Activated CD4-positive, alpha-beta T cell treated with anti-CD3 and anti-CD28 coated beads, Interleukin-2, amount 10 ng/mL, durations not matched to agents 24 days and 14 days (primary cell): ENCODE data around the gene DNAH6. TPM values are rescaled to one million over a fixed set of nuclear protein-coding genes. Genes with fewer than 3 reads are reported as not detected.

ENCODE experiments used
- DNase-seq: peaks from one replicate; pipeline ENCODE4 v3.0.0; 2022
- H3K27ac Mint-ChIP-seq: one replicate; pipeline ENCODE4 v1.8.0; 2022; ENCODE audit warnings: mild to moderate bottlenecking, mixed read lengths
- H3K27me3 Mint-ChIP-seq: one replicate; pipeline ENCODE4 v1.8.0; 2022; ENCODE audit warnings: mixed read lengths
- H3K36me3 Mint-ChIP-seq: one replicate; pipeline ENCODE4 v1.8.0; 2022; ENCODE audit warnings: low read depth, mild to moderate bottlenecking, mixed read lengths
- H3K4me1 Mint-ChIP-seq: one replicate; pipeline ENCODE4 v1.8.0; 2021; ENCODE audit warnings: mixed read lengths
- H3K4me3 Mint-ChIP-seq: one replicate; pipeline ENCODE4 v1.8.0; 2022; ENCODE audit warnings: mild to moderate bottlenecking, moderate library complexity, mixed read lengths
- H3K9me3 Mint-ChIP-seq: one replicate; pipeline ENCODE4 v1.8.0; 2021; ENCODE audit warnings: mixed read lengths
- intact Hi-C: fragments of 100-400 bp; cut with micrococcal nuclease; formaldehyde crosslinking; loops from one replicate; pipeline ENCODE4 v1.15.1; 2023
- total RNA-seq: library from RNA; stranded (reverse); gene quantifications from 2 replicates; pipeline ENCODE4 v1.2.3, GENCODE V29; 2022

Gene DNAH6
- total RNA-seq, 1 donor from 2014 or later: 0.23 TPM

GRCh38 chr2:84628486-84628885 lies 112.2 kb downstream of the DNAH6 start:
- no peak for DNase-seq
- Mint-ChIP-seq H3K9me3 (no peaks in the 10 kb centered on the region), H3K27me3 (peaks cover 5% of the 10 kb centered on the region), H3K27ac (no peak overlapping the region), H3K4me1 (peaks cover 4% of the 10 kb centered on the region), H3K36me3 (no peaks in the 10 kb centered on the region), H3K4me3 (no peak overlapping the region)
- intact Hi-C loops: no loop called here

DNA sequence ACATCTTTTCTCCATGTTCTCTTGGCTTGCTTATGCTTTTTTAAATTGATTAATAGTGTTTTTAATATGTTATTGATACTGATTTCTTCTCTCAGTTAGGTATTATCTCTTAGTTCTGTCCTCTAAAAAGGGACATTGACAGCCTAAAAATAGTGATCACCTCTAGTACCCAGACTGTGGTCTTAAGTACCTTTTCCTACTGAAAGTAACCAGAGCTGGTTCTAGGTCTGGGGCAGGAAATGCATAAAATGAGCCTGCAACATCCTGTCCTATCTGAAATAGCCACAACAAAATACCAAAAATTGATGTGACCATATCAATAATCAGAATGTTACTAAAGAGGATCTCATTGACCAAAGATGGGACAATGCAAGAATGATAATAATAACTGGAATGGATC lies 113.3 kb downstream of the DNAH6 start:
- Mint-ChIP-seq H3K4me1 (peaks cover 4% of the 10 kb centered on the region), H3K36me3 (no peaks in the 10 kb centered on the region), H3K27ac (no peak overlapping the region), H3K9me3 (no peaks in the 10 kb centered on the region), H3K4me3 (no peak overlapping the region), H3K27me3 (peaks cover 5% of the 10 kb centered on the region)
- intact Hi-C loops: no loop called here
- DNase-seq: no peak

DNA sequence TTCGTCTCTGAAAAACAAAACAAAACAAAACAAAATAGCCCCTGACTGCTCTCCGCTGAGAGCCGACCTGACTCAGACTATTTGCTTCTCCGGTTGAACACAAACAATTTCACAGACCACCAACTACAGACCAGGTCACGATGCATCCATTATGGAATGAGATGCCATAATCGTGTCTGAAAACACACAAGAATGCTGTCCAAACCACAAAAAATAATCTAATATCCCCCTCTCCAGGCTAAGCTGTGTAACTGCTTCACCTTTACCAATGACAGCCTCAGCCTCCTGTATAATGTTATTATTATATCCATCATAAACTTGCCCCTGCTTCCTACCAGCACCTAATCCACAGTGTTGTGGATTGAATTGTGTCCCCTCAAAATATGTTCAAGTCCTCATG lies 114.7 kb downstream of the DNAH6 start:
- peak; percentile 61 for DNase-seq
- Mint-ChIP-seq H3K27me3 (peaks cover 2% of the 10 kb centered on the region), H3K27ac (no peak overlapping the region), H3K36me3 (no peaks in the 10 kb centered on the region), H3K9me3 (no peaks in the 10 kb centered on the region), H3K4me1 (peaks cover 4% of the 10 kb centered on the region), H3K4me3 (no peak overlapping the region)
- intact Hi-C loops: loop anchor here (1.0 kb wide), 1 partner anchor 136 kb away; no protein-coding TSS in a partner anchor

GRCh38 chr2:84631985-84632384 lies 115.7 kb downstream of the DNAH6 start:
- no peak overlapping the region for H3K4me3 Mint-ChIP-seq
- no peaks in the 10 kb centered on the region for H3K36me3 Mint-ChIP-seq
- H3K27ac Mint-ChIP-seq: no peak overlapping the region
- H3K27me3 Mint-ChIP-seq: peaks cover 2% of the 10 kb centered on the region
- intact Hi-C loops: loop anchor here (1.0 kb wide), 1 partner anchor 137 kb away; no protein-coding TSS in a partner anchor
- peaks cover 4% of the 10 kb centered on the region for H3K4me1 Mint-ChIP-seq
- no peak for DNase-seq
- H3K9me3 Mint-ChIP-seq: no peaks in the 10 kb centered on the region

DNA sequence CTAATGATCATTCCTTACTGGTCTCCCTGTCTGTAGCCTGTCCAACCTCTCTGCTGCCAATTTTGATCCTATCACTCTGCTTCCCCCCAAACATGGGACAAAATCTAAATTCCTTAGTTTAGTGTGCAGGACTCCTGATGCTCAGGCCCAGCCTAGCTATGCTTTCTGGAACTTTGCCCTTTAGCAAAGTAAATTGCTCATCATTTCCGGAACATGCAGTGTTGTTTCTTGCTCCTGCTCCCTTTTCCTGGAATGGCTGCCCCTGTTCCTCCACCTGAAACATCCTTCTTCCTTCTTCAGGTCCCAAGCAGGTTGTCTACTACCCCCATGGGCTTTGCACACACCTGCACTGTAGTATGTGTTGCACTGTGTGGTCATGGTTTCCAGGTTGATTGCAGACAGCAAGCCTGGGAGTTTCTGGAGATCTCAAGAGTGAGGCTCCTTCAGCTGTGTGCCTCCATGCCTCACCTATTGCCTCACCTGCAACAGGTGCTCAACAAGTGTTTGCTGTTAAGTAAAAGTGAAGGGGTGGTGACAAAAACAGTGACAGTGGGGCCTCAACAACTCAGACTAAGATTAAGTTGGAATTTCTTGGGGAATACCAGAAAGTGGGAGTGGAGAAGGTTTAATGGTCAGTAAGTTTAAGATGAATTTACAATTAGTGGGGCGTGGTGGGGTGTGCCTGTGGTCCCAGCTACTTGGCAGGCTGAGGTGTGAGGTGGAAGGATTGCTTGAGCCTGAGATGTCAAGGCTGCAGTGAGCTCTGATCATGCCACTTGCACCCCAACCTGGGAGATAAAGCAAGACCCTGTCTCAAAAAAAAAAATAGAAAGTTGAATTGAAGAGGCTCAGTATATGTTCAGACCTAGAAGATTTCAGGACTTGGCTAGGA lies 120.0 kb downstream of the DNAH6 start:
- peaks cover 4% of the 10 kb centered on the region for H3K4me1 Mint-ChIP-seq
- intact Hi-C loops: no loop called here
- peaks cover 4% of the 10 kb centered on the region for H3K9me3 Mint-ChIP-seq

DNA sequence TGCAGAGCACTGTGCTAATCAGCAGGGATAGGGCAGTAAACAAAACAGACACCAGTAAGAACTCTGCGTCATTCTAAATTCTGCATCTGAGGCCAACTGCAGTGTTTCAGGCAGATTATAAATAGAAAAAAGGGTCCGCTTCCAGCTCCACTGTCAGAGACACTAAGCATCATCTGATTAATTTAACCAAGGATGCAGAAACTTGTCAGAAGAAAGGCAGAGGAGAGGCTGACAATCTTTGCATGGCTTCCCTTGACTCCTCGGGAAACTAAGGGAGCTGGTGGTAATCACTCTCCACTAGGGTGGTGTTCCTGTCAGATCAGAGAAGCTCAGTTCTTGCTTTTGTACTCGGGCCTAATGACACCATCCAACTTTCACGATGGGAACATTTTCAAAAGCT lies 123.5 kb downstream of the DNAH6 start:
- Mint-ChIP-seq H3K27ac (no peak overlapping the region), H3K36me3 (no peaks in the 10 kb centered on the region), H3K4me1 (no peaks in the 10 kb centered on the region), H3K27me3 (peaks cover 10% of the 10 kb centered on the region), H3K4me3 (no peak overlapping the region), H3K9me3 (peaks cover 9% of the 10 kb centered on the region)
- intact Hi-C loops: no loop called here
- no peak for DNase-seq

More for the DNA sequence above, 120.0 kb downstream of the DNAH6 start:
- H3K27ac Mint-ChIP-seq: no peak overlapping the region
- H3K4me3 Mint-ChIP-seq: no peak overlapping the region
- peaks cover 1% of the 10 kb centered on the region for H3K27me3 Mint-ChIP-seq
- no peaks in the 10 kb centered on the region for H3K36me3 Mint-ChIP-seq
- no peak for DNase-seq

- intact Hi-C loops: no loop called here
- H3K36me3 Mint-ChIP-seq: no peaks in the 10 kb centered on the region
- no peaks in the 10 kb centered on the region for H3K4me1 Mint-ChIP-seq
- no peak overlapping the region for H3K4me3 Mint-ChIP-seq
- DNase-seq: no peak
- H3K27me3 Mint-ChIP-seq: peaks cover 10% of the 10 kb centered on the region
- peaks cover 9% of the 10 kb centered on the region for H3K9me3 Mint-ChIP-seq
- no peak overlapping the region for H3K27ac Mint-ChIP-seq
These were observed 124.1 kb downstream of the DNAH6 start for GRCh38 chr2:84640411-84640810.

GRCh38 chr2:84641021-84641420 lies 124.7 kb downstream of the DNAH6 start:
- Mint-ChIP-seq H3K36me3 (no peaks in the 10 kb centered on the region), H3K27ac (no peak overlapping the region), H3K4me1 (no peaks in the 10 kb centered on the region), H3K4me3 (no peak overlapping the region), H3K27me3 (peaks cover 10% of the 10 kb centered on the region), H3K9me3 (peaks cover 9% of the 10 kb centered on the region)
- DNase-seq: no peak
- intact Hi-C loops: no loop called here

DNA sequence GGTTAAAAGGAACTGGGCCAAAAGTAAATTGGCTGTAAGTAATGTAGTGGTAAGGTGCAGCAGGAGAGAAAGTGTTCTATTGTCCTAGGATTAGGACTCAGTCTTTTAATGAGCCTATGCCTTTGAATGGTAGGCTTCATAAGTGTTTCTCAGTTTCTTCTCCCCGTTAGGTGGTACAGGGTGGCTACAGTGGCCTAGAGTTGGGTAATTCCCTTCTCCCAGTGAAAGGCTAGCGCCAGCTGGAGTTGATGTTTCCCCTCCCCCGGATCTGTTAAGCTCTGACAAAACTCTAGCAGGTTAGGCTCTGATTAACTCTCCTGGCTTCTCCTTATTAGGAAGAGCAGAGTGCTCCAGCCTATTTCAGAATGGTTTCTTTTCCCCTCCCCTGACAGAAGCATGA lies 127.7 kb downstream of the DNAH6 start:
- intact Hi-C loops: no loop called here
- H3K9me3 Mint-ChIP-seq: peaks cover 9% of the 10 kb centered on the region
- peaks cover 13% of the 10 kb centered on the region for H3K4me1 Mint-ChIP-seq
- DNase-seq: no peak
- H3K27me3 Mint-ChIP-seq: peaks cover 10% of the 10 kb centered on the region
- H3K36me3 Mint-ChIP-seq: no peaks in the 10 kb centered on the region
- H3K27ac Mint-ChIP-seq: no peak overlapping the region
- no peak overlapping the region for H3K4me3 Mint-ChIP-seq

DNA sequence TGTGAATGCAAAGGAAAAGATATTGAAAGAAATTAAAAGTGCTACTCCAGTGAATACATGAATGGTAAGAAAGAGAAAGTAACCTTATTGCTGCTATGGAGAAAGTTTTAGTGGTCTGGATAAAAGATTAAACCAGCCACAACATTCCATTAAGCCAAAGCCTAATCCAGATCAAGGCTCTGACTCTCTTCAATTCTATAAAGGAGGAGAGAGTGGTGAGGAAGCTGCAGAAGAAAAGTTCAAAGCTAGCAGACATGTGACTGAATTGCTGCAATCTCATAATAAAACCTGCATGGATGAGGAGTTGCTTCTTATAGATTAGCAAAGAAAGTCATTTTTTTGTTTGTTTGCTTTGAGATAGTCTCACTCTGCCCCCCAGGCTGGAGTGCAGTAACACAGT lies 130.2 kb downstream of the DNAH6 start:
- Mint-ChIP-seq H3K9me3 (peaks cover 3% of the 10 kb centered on the region), H3K4me3 (no peak overlapping the region), H3K27me3 (peaks cover 7% of the 10 kb centered on the region), H3K36me3 (no peaks in the 10 kb centered on the region), H3K4me1 (peaks cover 34% of the 10 kb centered on the region), H3K27ac (no peak overlapping the region)
- intact Hi-C loops: no loop called here
- DNase-seq: no peak

GRCh38 chr2:84647267-84647666 lies 131.0 kb downstream of the DNAH6 start:
- Mint-ChIP-seq H3K36me3 (no peaks in the 10 kb centered on the region), H3K27ac (no peak overlapping the region), H3K9me3 (peaks cover 3% of the 10 kb centered on the region), H3K4me1 (peaks cover 36% of the 10 kb centered on the region), H3K4me3 (no peak overlapping the region), H3K27me3 (peaks cover 6% of the 10 kb centered on the region)
- intact Hi-C loops: no loop called here
- no peak for DNase-seq

DNA sequence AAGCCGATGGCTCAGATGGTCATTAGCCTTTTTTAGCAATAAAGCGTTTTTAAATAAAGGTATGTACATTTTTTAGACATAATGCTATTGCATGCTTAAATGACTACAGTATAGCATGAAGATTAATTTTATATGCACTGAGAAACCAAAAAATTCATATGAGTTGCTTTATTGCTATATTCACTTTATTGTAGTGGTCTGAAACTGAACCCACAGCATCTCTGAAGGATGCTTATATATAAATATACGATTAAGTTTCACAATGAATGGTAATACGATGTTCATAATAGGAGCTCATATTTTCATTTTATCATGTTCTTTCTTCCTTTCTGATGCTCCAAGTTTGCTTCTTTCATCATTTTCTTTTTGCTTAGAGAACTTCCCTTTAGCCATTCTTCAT lies 132.8 kb downstream of the DNAH6 start:
- Mint-ChIP-seq H3K4me1 (peaks cover 49% of the 10 kb centered on the region), H3K36me3 (peaks cover 6% of the 10 kb centered on the region), H3K27ac (no peak overlapping the region), H3K27me3 (peaks cover 3% of the 10 kb centered on the region), H3K9me3 (peaks cover 9% of the 10 kb centered on the region), H3K4me3 (no peak overlapping the region)
- intact Hi-C loops: no loop called here
- no peak for DNase-seq

- peak overlapping the region; percentile 20 for H3K4me3 Mint-ChIP-seq
- no peak for DNase-seq
- intact Hi-C loops: loop anchor here (10.0 kb wide), 1 partner anchor 195 kb away; no protein-coding TSS in a partner anchor
- no peaks in the 10 kb centered on the region for H3K27me3 Mint-ChIP-seq
- H3K4me1 Mint-ChIP-seq: peaks cover 55% of the 10 kb centered on the region
- peaks cover 6% of the 10 kb centered on the region for H3K36me3 Mint-ChIP-seq
- H3K27ac Mint-ChIP-seq: no peak overlapping the region
- H3K9me3 Mint-ChIP-seq: peaks cover 11% of the 10 kb centered on the region
These were observed 133.3 kb downstream of the DNAH6 start for GRCh38 chr2:84649487-84650142.

DNA sequence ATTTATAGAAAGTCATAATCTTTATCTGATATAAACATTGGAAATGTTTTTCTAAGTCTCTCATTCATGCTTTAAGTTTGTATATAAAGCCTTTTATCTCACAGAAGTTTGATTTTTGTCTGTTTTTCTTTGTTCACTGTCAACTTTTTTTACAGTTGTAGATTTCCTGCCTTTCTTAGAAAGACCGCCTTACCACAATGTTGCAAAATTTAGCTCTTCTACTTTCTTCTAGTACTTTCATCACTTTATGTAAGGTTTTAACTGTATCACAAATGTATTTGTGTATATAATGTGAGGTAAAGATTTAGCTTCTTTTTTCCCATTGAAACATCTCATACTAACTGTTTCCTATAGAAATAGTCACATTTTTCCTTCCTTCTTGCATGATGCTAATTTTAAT lies 136.1 kb downstream of the DNAH6 start:
- intact Hi-C loops: loop anchor here (10.0 kb wide), 1 partner anchor 192 kb away; no protein-coding TSS in a partner anchor
- DNase-seq: no peak
- Mint-ChIP-seq H3K36me3 (peaks cover 6% of the 10 kb centered on the region), H3K27me3 (no peaks in the 10 kb centered on the region), H3K27ac (peak overlapping the region; percentile 18), H3K4me3 (peak overlapping the region; percentile 43), H3K9me3 (peaks cover 16% of the 10 kb centered on the region), H3K4me1 (peaks cover 52% of the 10 kb centered on the region)
